AG04450 (cell line): ENCODE measurements around the gene TAB3. TPM values are rescaled to one million over a fixed set of nuclear protein-coding genes. Genes with fewer than 3 reads are reported as not detected.

ENCODE experiments used
- CTCF ChIA-PET: fragments of 300-600, 350-600 bp; formaldehyde crosslinking; extraction: SDS; loops from one replicate; lab custom pipeline; 2022; ENCODE audit warnings: antibody characterized with exemption, inconsistent platforms; lab: Charles Lee
- POLR2A ChIA-PET: fragments of 350-600 bp; formaldehyde crosslinking; extraction: SDS; loops from one replicate; lab custom pipeline; 2021; ENCODE audit warnings: antibody characterized with exemption, inconsistent platforms; lab: Yijun Ruan, JAX
- DNase-seq: peaks from one replicate; pipeline ENCODE4 v3.0.0-alpha.2; 2011; ENCODE audit warnings: low read depth, low spot score
- H3K27ac ChIP-seq: one replicate; pipeline ENCODE4 v1.5.1; 2012; ENCODE audit warnings: low read depth, low read length, control low read depth
- H3K27me3 ChIP-seq: one replicate; pipeline ENCODE4 v1.6.0; 2012; ENCODE audit warnings: low read length; ENCODE audit not compliant: control insufficient read depth, insufficient read depth
- H3K4me3 ChIP-seq: 2 replicates; pipeline ENCODE4 v1.5.1; 2011; ENCODE audit warnings: mild to moderate bottlenecking, low read depth, low read length, control low read depth
- H3K9me3 ChIP-seq: 2 replicates; pipeline ENCODE4 v1.5.1; 2012; ENCODE audit warnings: low read length; ENCODE audit not compliant: control insufficient read depth, insufficient read depth
- polyA plus RNA-seq: library from polyadenylated mRNA; depleted of rRNA; stranded (reverse); fragments of >200 nt; gene quantifications from 2 replicates; pipeline ENCODE4 v1.2.3, GENCODE V29; 2011
- TF ChIP-seq, protein P1 (sequence below): IDR thresholded peaks from 2 replicates; pipeline ENCODE4 v1.5.1; 2011; ENCODE audit warnings: low read depth, low read length, control low read depth, inconsistent platforms

The TAB3 gene
- polyA plus RNA-seq, 1 experiment = 14.9 TPM

DNA sequence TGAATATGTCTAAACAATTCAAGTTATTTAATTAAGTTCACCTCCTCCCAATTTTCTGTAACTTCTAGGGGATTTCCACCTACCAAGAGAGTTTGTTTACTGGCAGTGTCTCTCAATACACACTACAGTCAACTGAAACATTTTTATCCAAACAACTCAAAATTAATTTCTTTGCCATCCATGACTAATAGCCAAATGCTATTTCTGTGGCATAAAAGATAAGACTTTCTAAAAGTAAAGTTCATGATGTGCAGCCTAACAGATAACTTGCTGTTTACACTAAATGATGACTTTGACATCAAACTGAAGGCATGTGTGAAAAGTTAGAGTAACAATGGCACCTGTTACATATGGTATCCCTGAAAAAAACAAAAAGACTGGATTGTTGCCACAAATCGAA is 7.3 kb downstream of the TAB3 start:
- POLR2A ChIA-PET = no interaction called here
- H3K27ac ChIP-seq = no peak overlapping the region
- TF ChIP-seq, protein P1, sequence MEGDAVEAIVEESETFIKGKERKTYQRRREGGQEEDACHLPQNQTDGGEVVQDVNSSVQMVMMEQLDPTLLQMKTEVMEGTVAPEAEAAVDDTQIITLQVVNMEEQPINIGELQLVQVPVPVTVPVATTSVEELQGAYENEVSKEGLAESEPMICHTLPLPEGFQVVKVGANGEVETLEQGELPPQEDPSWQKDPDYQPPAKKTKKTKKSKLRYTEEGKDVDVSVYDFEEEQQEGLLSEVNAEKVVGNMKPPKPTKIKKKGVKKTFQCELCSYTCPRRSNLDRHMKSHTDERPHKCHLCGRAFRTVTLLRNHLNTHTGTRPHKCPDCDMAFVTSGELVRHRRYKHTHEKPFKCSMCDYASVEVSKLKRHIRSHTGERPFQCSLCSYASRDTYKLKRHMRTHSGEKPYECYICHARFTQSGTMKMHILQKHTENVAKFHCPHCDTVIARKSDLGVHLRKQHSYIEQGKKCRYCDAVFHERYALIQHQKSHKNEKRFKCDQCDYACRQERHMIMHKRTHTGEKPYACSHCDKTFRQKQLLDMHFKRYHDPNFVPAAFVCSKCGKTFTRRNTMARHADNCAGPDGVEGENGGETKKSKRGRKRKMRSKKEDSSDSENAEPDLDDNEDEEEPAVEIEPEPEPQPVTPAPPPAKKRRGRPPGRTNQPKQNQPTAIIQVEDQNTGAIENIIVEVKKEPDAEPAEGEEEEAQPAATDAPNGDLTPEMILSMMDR = no peak
- no peak for DNase-seq
- H3K9me3 ChIP-seq = no peaks in the 10 kb centered on the region
- H3K4me3 ChIP-seq = no peak overlapping the region
- H3K27me3 ChIP-seq = no peaks in the 10 kb centered on the region
- CTCF ChIA-PET = no interaction called here

DNA sequence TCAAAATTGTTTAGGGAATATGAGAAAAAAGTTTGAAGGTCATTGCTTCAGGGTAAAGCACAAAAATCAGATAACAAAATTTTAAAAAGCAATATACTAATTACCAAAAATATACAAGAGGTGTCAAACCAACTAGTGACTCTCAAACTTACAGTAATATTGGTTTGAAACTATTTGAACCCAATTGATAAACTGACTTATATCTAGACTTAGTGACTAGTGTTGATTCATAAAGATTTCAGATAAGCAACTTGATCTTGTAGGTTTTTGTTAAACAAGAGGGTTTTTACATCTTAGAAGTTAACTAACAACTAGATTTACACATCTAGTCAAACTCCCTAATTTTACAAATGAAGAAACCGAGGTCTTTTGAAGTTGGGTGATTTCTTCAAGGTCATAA is 7.7 kb downstream of the TAB3 start:
- no peak overlapping the region for H3K27ac ChIP-seq
- no peaks in the 10 kb centered on the region for H3K9me3 ChIP-seq
- POLR2A ChIA-PET = no interaction called here
- CTCF ChIA-PET = no interaction called here
- H3K4me3 ChIP-seq = no peak overlapping the region
- TF ChIP-seq, protein P1 = no peak
- no peaks in the 10 kb centered on the region for H3K27me3 ChIP-seq
- no peak for DNase-seq

DNA sequence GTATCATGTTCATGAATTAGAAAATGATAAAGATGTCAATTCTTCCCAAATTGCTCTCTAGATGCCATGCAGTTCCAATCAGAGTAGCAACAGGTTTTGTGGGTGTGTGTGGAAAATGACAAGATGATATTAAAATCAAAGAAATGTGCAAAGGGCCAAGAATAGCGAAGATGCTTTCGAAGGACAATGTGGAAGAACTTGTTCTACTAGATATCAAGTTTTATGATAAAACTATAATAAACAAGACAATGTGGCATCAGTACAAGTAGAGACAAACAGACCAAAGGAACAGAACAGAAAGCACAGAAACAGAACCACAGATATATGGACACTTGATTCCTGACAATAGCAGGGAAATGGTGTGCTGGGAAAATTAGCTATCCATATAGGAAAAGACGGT is 9.0 kb downstream of the TAB3 start:
- H3K9me3 ChIP-seq = no peaks in the 10 kb centered on the region
- H3K27ac ChIP-seq = no peak overlapping the region
- ChIA-PET POLR2A (no interaction called here), CTCF (no interaction called here)
- no peak for DNase-seq
- H3K27me3 ChIP-seq = no peaks in the 10 kb centered on the region
- TF ChIP-seq, protein P1 = no peak
- H3K4me3 ChIP-seq = no peak overlapping the region

DNA sequence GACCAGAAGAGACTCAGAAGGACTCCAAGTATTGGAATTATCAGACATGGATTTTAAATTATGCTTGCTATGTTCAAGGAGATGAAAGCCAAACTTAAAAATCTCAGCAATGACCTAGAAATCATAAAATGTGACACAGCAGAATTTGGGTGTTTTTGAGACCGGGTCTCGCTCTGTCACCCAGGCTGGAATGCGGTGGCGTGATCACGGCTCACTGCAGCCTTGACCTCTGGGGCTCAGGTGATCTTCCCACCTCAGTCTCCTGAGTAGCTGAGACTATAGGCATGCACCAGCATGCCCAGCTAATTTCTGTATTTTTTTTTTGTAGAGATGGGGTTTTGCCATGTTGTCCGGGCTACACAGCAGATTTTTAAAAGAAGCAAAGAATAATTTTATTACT is 12.7 kb downstream of the TAB3 start:
- Histone ChIP-seq H3K9me3 (no peaks in the 10 kb centered on the region), H3K27me3 (no peaks in the 10 kb centered on the region), H3K27ac (peak overlapping the region; percentile 39), H3K4me3 (no peak overlapping the region)
- CTCF ChIA-PET = no interaction called here
- TF ChIP-seq, protein P1 = no peak
- POLR2A ChIA-PET = no interaction called here
- DNase-seq = no peak

DNA sequence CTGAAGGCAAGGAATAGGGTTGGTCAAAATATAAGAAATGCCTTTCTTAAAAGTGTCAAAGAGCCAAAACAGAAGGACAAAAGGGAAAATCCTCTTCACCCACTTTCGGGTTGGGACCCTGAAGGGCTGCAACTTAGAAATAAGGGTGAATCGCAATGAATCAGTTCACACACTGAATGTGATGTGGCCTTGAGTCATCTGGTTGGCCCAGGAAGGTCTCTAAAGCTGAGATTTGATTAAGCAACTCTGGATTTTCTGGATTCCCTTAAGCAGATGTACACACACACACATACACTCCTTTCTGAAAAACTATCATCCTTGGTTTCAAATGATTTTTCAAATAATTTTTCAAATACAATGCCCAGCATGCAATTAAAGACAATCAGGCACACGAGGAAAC is 13.1 kb downstream of the TAB3 start:
- DNase-seq = peak; percentile 46
- TF ChIP-seq, protein P1 = no peak
- ChIA-PET POLR2A (no interaction called here), CTCF (interaction anchor here (0.6 kb wide), 1 partner anchor 16 kb away, joined by 3 read pairs; no protein-coding TSS in a partner anchor)
- Histone ChIP-seq H3K27me3 (no peaks in the 10 kb centered on the region), H3K27ac (peak overlapping the region; percentile 47), H3K4me3 (no peak overlapping the region), H3K9me3 (no peaks in the 10 kb centered on the region)
